Prostate gland (tissue), 2 donors: Measurements from ENCODE around the gene MYNN. TPM values are rescaled to one million over a fixed set of nuclear protein-coding genes. Genes with fewer than 3 reads are reported as not detected.
A peak's percentile ranks its signal among the peaks of the same experiment; 100 is the strongest.

Experiments
- DNase-seq: peaks from one replicate; pipeline ENCODE4 v3.0.0-alpha.2; 2019; ENCODE audit warnings: low spot score
- H3K27ac ChIP-seq, 2 donors: fragments of 200-600 bp; sonication (generic); 2 replicates each; pipeline ENCODE4 v1.5.1; 2017 to 2019
- H3K27me3 ChIP-seq: fragments of 200-600 bp; sonication (generic); replicated peaks from 2 replicates; pipeline ENCODE4 v1.5.1; 2019; ENCODE audit not compliant: insufficient read depth
- H3K36me3 ChIP-seq, 2 donors: fragments of 200-600 bp; sonication (generic); 1 replicate in 1 of 2; 2 replicates in 1 of 2; pipeline versions ENCODE4 v1.5.1 to v1.8.1; 2017 to 2019
- H3K4me1 ChIP-seq: fragments of 200-600 bp; sonication (generic); replicated peaks from 2 replicates; pipeline ENCODE4 v1.5.1; 2019
- H3K4me3 ChIP-seq, 2 donors: fragments of 200-600 bp; sonication (generic); 2 replicates each; pipeline ENCODE4 v1.5.1; 2017 to 2019
- H3K9me3 ChIP-seq: fragments of 200-600 bp; sonication (generic); 2 replicates; pipeline ENCODE4 v1.5.1; 2017
- POLR2A ChIP-seq: fragments of 450-650 bp; IDR thresholded peaks from one replicate; pipeline ENCODE4 v1.6.1; 2016; ENCODE audit warnings: antibody characterized with exemption, mild to moderate bottlenecking
- POLR2AphosphoS5 ChIP-seq: sonication (generic); formaldehyde crosslinking; IDR thresholded peaks from one replicate; pipeline ENCODE4 v1.6.1; 2017; ENCODE audit warnings: antibody characterized with exemption
- WGBS: methylation state at CpG from one replicate; pipeline ENCODE4 v1.1.5; 2018; 5-methylcytosine and 5-hydroxymethylcytosine counted together
- intact Hi-C: fragments of 100-400 bp; cut with DNase I; formaldehyde crosslinking; loops from one replicate; pipeline ENCODE4 v1.14.2; 2022
- total RNA-seq, 2 donors: library from RNA; depleted of rRNA; stranded (reverse); fragments of >200 nt; gene quantifications; one replicate each; pipeline ENCODE4 v1.1.0, GENCODE V29; 2016
- TF ChIP-seq, protein P1 (sequence below), 4 experiments: fragments of 200-600 bp in 2 of 4; fragments of 450-650 bp in 2 of 4; sonication (generic) in 2 of 4; IDR thresholded peaks; 1 replicate in 3 of 4; 2 replicates in 1 of 4; pipeline ENCODE4 v1.5.1; 2016 to 2019; ENCODE audit warnings: antibody characterized with exemption in 4 of 4, mild to moderate bottlenecking in 2 of 4, moderate library complexity in 2 of 4

MYNN gene
- total RNA-seq, 2 donors from 2014 or later: 13.5 to 19.9 TPM

DNA sequence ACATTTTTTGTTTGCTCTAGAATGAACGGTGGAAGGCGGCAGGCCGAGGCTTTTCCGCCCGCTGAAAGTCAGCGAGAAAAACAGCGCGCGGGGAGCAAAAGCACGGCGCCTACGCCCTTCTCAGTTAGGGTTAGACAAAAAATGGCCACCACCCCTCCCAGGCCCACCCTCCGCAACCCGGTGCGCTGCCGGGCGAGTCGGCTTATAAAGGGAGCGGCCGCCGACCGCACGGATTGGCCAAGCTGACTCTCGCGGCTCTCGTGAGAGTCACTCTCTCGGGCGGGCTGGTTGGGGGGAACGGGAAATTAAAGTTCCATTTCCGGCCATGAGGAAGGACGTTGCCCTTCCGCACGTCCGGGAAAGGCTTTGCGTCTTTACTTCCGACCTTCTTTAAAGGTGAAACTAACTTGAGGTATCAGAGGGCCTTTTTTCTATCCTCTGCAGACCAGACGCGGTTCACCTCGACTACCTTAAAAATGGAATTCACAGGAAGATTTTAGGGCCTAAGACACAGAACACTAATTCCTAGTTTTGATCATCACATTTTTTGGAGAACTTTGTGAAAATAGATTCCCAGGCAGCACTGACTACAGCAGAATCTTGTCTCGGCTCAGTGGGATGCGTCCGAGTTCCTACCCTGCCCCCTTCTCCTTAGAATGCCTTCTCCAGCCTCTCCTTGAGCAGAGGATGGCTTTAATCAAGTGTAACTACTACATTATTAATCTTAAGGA is 8.1 kb upstream of the MYNN start, which contains the start of gene TERC:
Gene TERC, minus strand, starts transcription at position 179 of the 731 bp plus-strand sequence.
- intact Hi-C loops: loop anchor here (10.0 kb wide), 1 partner anchor 590 kb away; the partner anchor contains the start of gene SKIL

DNA sequence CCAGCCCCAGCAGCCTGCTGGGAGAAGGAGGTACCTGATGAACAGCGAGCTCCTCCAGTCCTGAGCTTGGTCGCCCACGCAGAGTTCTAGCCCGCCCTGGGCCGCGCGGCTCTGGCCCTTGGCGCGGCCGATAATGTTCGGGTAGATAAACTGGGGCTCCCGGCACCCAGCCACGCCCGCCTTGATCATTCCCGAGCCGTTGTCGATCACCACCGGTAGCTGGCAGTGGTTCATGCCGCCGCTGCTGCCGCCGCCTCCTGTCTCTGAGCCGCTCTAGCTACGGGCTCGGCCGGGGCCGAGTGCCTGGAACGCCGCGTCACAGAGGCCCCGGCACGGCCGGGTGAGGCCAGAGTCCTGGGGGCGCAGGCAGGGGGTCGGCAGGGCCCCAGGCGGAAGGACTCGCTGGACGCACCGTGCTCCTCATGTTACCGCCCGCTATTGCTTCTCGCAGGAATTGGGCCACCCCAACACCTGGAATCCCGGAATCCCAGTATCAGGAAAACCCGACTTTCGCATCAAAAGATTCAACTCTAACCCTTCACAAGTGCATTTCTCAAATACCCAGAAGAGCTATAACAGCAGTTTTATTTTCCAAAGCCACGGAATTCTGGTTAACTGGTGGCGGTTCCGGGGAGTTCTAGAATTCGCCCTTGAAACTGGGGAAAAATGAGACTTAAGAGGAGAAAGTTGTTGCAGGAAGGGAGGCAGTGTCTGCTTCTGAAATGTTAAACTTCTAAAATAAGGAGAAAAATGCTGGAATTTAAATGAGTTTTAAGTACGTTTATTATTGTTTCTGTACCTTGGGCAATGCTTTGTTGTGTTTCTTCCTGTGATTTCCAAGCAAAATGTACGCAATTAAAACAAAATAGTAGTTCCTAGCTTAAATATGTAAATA is 3.7 kb upstream of the MYNN start, which contains the start of gene ACTRT3:
Gene ACTRT3, minus strand, starts transcription at position 275 of the 895 bp plus-strand sequence. Its CDS starts 41 bp downstream, at position 234.
- H3K27me3 ChIP-seq: no peaks in the 10 kb centered on the region
- H3K36me3 ChIP-seq: no peaks in the 10 kb centered on the region
- DNase-seq: peak; percentile 32
- H3K9me3 ChIP-seq: no peaks in the 10 kb centered on the region
- WGBS: 1% methylated on average over 39 of the region's 51 CpGs
- peak within 1 kb of the TSS; percentile 85 to 87 for H3K27ac ChIP-seq
- H3K4me3 ChIP-seq: peak within 1 kb of the TSS; percentile 57 to 60
- peaks cover 4% of the 10 kb centered on the region for H3K4me1 ChIP-seq
- TF ChIP-seq, protein P1, sequence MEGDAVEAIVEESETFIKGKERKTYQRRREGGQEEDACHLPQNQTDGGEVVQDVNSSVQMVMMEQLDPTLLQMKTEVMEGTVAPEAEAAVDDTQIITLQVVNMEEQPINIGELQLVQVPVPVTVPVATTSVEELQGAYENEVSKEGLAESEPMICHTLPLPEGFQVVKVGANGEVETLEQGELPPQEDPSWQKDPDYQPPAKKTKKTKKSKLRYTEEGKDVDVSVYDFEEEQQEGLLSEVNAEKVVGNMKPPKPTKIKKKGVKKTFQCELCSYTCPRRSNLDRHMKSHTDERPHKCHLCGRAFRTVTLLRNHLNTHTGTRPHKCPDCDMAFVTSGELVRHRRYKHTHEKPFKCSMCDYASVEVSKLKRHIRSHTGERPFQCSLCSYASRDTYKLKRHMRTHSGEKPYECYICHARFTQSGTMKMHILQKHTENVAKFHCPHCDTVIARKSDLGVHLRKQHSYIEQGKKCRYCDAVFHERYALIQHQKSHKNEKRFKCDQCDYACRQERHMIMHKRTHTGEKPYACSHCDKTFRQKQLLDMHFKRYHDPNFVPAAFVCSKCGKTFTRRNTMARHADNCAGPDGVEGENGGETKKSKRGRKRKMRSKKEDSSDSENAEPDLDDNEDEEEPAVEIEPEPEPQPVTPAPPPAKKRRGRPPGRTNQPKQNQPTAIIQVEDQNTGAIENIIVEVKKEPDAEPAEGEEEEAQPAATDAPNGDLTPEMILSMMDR (IDR thresholded peaks at IDR 0.05): no peak
- peak; percentile 18 for TF ChIP-seq POLR2A
- intact Hi-C loops: loop anchor here (5.0 to 10.0 kb wide), 2 partner anchors 198 to 585 kb away; partner anchors contain the start of genes SEC62 and SKIL

More for the DNA sequence above, 8.1 kb upstream of the MYNN start, which contains the start of gene TERC:
- peak; percentile 90 for DNase-seq
- H3K36me3 ChIP-seq: no peaks in the 10 kb centered on the region
- peak within 1 kb of the TSS; percentile 84 to 92 for H3K4me3 ChIP-seq
- TF ChIP-seq POLR2A: peak; percentile 87
- TF ChIP-seq, protein P1 (IDR thresholded peaks at IDR 0.05): peak in 1 of 4 experiments; percentile 20
- peak; percentile 94 for TF ChIP-seq POLR2AphosphoS5
- H3K27me3 ChIP-seq: no peaks in the 10 kb centered on the region
- H3K9me3 ChIP-seq: no peaks in the 10 kb centered on the region
- whole genome bisulfite sequencing: 8% methylated on average over 33 of the region's 42 CpGs
- H3K4me1 ChIP-seq: no peaks in the 10 kb centered on the region
- H3K27ac ChIP-seq: peak within 1 kb of the TSS; percentile 96 to 97

DNA sequence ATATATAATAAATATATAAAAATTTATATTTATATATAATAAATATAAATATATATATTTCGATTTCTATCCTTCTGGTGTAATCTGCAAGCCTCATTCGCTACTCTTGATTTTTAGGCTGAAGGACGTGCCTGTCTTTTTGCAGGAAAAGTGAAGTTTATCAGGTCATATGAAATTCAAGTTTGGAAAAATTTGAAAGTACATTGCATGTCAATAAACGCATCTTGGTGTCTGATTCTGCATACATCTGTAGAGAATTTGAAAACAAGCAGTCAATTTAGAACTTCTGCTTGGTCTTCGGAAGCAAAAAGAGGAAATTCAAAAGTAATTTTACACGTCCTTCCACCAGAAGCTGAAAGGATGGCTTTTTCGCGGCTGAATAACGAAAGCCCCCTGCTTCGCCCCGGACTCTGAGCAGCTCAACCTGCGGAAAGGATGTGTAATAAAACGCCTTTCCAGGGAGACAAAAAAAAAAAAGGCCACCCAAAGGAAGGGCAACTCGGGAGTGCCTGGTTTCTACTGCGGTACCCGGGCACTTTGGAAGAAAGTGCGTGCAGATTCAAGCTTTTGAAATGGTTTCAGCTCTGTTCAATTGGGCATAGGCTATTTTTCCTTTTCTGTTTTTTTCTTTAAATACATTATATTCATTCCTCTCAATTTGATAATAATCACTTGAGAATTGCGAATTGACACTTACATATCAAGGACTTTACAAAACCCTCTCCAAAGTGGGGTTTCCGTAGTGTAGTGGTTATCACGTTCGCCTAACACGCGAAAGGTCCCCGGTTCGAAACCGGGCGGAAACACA is 1.5 kb upstream of the MYNN start:
- peak; percentile 40 for DNase-seq
- H3K27ac ChIP-seq: peak overlapping the region; percentile 97 to 99
- H3K9me3 ChIP-seq: no peaks in the 10 kb centered on the region
- WGBS: under 1% methylated on average over 27 of the region's 27 CpGs
- intact Hi-C loops: loop anchor here (5.0 kb wide), 1 partner anchor 196 kb away; the partner anchor contains the start of gene SEC62
- TF ChIP-seq POLR2A (no peak), POLR2AphosphoS5 (peak; percentile 82)
- TF ChIP-seq, protein P1 (IDR thresholded peaks at IDR 0.05): no peak
- H3K4me3 ChIP-seq: peak overlapping the region; percentile 70 to 93
- H3K27me3 ChIP-seq: no peaks in the 10 kb centered on the region
- H3K36me3 ChIP-seq: no peaks in the 10 kb centered on the region
- H3K4me1 ChIP-seq: peaks cover 10% of the 10 kb centered on the region

DNA sequence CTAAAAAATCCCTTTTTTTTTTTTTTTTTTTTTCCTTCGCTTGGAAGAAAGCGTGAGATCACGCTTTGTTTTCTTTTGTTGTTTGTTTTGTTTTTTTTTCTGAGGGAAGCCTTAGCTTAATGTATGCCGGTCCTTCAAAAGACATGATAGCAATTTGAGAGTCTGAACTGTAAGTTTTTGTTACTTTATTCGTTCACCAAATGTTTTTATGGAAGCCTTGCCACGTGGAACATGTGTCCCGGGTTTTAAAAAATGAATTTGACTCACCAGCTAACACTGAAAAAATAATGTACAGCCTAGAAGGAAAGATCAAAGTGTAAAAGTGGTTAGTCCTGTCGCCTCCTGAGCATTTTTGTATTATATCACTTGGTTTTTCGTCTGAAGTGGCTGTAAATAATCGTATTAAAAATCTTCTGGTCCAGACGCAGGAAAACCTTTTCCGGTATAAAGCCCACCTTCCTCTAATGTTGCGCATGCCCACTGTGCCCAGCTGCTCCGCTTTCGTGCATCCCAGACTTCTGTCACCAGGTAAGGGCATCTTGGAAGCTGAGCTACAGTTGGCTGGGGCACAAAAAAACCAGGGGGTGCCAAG is 795 bp upstream of the MYNN start:
- no peak for DNase-seq
- Histone ChIP-seq H3K36me3 (no peaks in the 10 kb centered on the region), H3K4me3 (peak overlapping the region; percentile 70 to 93), H3K4me1 (peaks cover 10% of the 10 kb centered on the region), H3K27ac (peak overlapping the region; percentile 97 to 99), H3K9me3 (no peaks in the 10 kb centered on the region), H3K27me3 (no peaks in the 10 kb centered on the region)
- intact Hi-C loops: loop anchor here (5.0 kb wide), 1 partner anchor 195 kb away; the partner anchor contains the start of gene SEC62
- WGBS: under 1% methylated on average over 15 of the region's 15 CpGs
- TF ChIP-seq POLR2A: no peak
- TF ChIP-seq, protein P1 (IDR thresholded peaks at IDR 0.05): no peak
- TF ChIP-seq POLR2AphosphoS5: no peak
